GM19438 (cell line): ENCODE data around the gene ANKRD55.
"Not testable (repeated sequence)": the region's sequence is repeated elsewhere in the genome, so short reads cannot be mapped to it uniquely, and the experiment has no call there.

Experiments
- ATAC-seq: cut with Tn5 transposase; IDR thresholded peaks from one replicate; pipeline ENCODE4 v1.9.1; 2021; ENCODE audit warnings: low read depth; ENCODE audit not compliant: unreplicated experiment

ANKRD55 gene

GRCh38 chr5:56147659-56148230 is 85.4 kb downstream of the ANKRD55 start:
- ATAC-seq: no peak

- ATAC-seq: no peak
These were observed 86.0 kb downstream of the ANKRD55 start for GRCh38 chr5:56147106-56147505.

GRCh38 chr5:56146674-56147073 is 86.5 kb downstream of the ANKRD55 start:
- ATAC-seq: no peak

GRCh38 chr5:56145511-56145910 is 87.6 kb downstream of the ANKRD55 start:
- no peak for ATAC-seq

GRCh38 chr5:56145106-56145505 is 88.0 kb downstream of the ANKRD55 start:
- no peak for ATAC-seq

GRCh38 chr5:56144211-56144610 is 88.9 kb downstream of the ANKRD55 start:
- ATAC-seq: no peak

GRCh38 chr5:56143373-56143714 is 89.8 kb downstream of the ANKRD55 start:
- ATAC-seq: no peak

GRCh38 chr5:56142614-56143372 is 90.3 kb downstream of the ANKRD55 start:
- peak; percentile 81 for ATAC-seq

- no peak for ATAC-seq
These were observed 90.9 kb downstream of the ANKRD55 start for GRCh38 chr5:56142233-56142613.

GRCh38 chr5:56140073-56140472 is 93.1 kb downstream of the ANKRD55 start:
- no peak for ATAC-seq

GRCh38 chr5:56130664-56131063 is 102.5 kb downstream of the ANKRD55 start:
- no peak for ATAC-seq

- peak; percentile 83 for ATAC-seq
These were observed 103.8 kb downstream of the ANKRD55 start for GRCh38 chr5:56129288-56129687.

- ATAC-seq: no peak
These were observed 105.0 kb downstream of the ANKRD55 start for GRCh38 chr5:56128113-56128512.

GRCh38 chr5:56126487-56127179 is 106.5 kb downstream of the ANKRD55 start:
- no peak for ATAC-seq

- no peak for ATAC-seq
These were observed 109.4 kb downstream of the ANKRD55 start for GRCh38 chr5:56123531-56124243.

- ATAC-seq: not testable (repeated sequence)
These were observed 110.7 kb downstream of the ANKRD55 start for GRCh38 chr5:56122360-56122985.

- ATAC-seq: no peak
These were observed 114.1 kb downstream of the ANKRD55 start for GRCh38 chr5:56119050-56119449.

GRCh38 chr5:56116599-56117141 is 116.5 kb downstream of the ANKRD55 start:
- ATAC-seq: no peak

GRCh38 chr5:56115589-56115988 is 117.5 kb downstream of the ANKRD55 start:
- ATAC-seq: no peak

GRCh38 chr5:56112526-56113121 is 120.5 kb downstream of the ANKRD55 start:
- ATAC-seq: no peak
